ENCODE data around the gene MTF1.
"Not testable (repeated sequence)": the region's sequence is repeated elsewhere in the genome, so short reads cannot be mapped to it uniquely, and the experiment has no call there.

The MTF1 gene

GRCh38 chr1:37859507-37860345 is at the start of gene MTF1:
Gene MTF1 (minus strand): TSS chr1:37859592. CDS start chr1:37857658, 1,934 bp downstream.
- peak; percentile 99 for DNase-seq (ENCODE audit: low spot score)

GRCh38 chr1:37908531-37908930 is 49.1 kb upstream of the MTF1 start:
- DNase-seq (ENCODE audit: low spot score) = not testable (repeated sequence)

- not testable (repeated sequence) for DNase-seq (ENCODE audit: low spot score)
These were observed 48.2 kb upstream of the MTF1 start for GRCh38 chr1:37907416-37908125.

GRCh38 chr1:37906591-37906990 is 47.2 kb upstream of the MTF1 start:
- DNase-seq (ENCODE audit: low spot score) = not testable (repeated sequence)

- DNase-seq (ENCODE audit: low spot score) = peak; percentile 17
These were observed 46.3 kb upstream of the MTF1 start for GRCh38 chr1:37905727-37906126.

- DNase-seq (ENCODE audit: low spot score) = not testable (repeated sequence)
These were observed 44.5 kb upstream of the MTF1 start for GRCh38 chr1:37903921-37904320.

GRCh38 chr1:37902983-37903382 is 43.6 kb upstream of the MTF1 start:
- no peak for DNase-seq (ENCODE audit: low spot score)

GRCh38 chr1:37901893-37902225 is 42.5 kb upstream of the MTF1 start:
- DNase-seq (ENCODE audit: low spot score) = no peak

GRCh38 chr1:37901191-37901892 is 42.0 kb upstream of the MTF1 start:
- DNase-seq (ENCODE audit: low spot score) = peak; percentile 20

GRCh38 chr1:37897563-37897962 is 38.2 kb upstream of the MTF1 start:
- not testable (repeated sequence) for DNase-seq (ENCODE audit: low spot score)

- DNase-seq (ENCODE audit: low spot score) = no peak
These were observed 34.3 kb upstream of the MTF1 start for GRCh38 chr1:37893673-37894072.

GRCh38 chr1:37892151-37893047 is 33.0 kb upstream of the MTF1 start:
- DNase-seq (ENCODE audit: low spot score) = no peak

- DNase-seq (ENCODE audit: low spot score) = peak; percentile 70
These were observed 31.1 kb upstream of the MTF1 start for GRCh38 chr1:37890378-37891014.

GRCh38 chr1:37888022-37888700 is 28.8 kb upstream of the MTF1 start:
- no peak for DNase-seq (ENCODE audit: low spot score)

GRCh38 chr1:37884145-37884544 is 24.8 kb upstream of the MTF1 start:
- DNase-seq (ENCODE audit: low spot score) = no peak

GRCh38 chr1:37883671-37884070 is 24.3 kb upstream of the MTF1 start:
- DNase-seq (ENCODE audit: low spot score) = no peak

GRCh38 chr1:37879865-37880264 is 20.5 kb upstream of the MTF1 start:
- DNase-seq (ENCODE audit: low spot score) = no peak

- no peak for DNase-seq (ENCODE audit: low spot score)
These were observed 18.7 kb upstream of the MTF1 start for GRCh38 chr1:37878071-37878470.

GRCh38 chr1:37875833-37876232 is 16.4 kb upstream of the MTF1 start:
- peak; percentile 52 for DNase-seq (ENCODE audit: low spot score)

GRCh38 chr1:37872692-37873091 is 13.3 kb upstream of the MTF1 start:
- DNase-seq (ENCODE audit: low spot score) = no peak

GRCh38 chr1:37868466-37868865 is 9.1 kb upstream of the MTF1 start:
- no peak for DNase-seq (ENCODE audit: low spot score)
